Measurements from ENCODE around the gene FBXL16. TPM values are rescaled to one million over a fixed set of nuclear protein-coding genes. Genes with fewer than 3 reads are reported as not detected.

Gene FBXL16
- total RNA-seq, 1 donor = under 0.01 TPM

- peak; percentile 46 for TF ChIP-seq CTCF (IDR thresholded peaks at IDR 0.05; ENCODE audit: insufficient read depth, low read length)
- peak overlapping the region; percentile 76 for H3K4me3 ChIP-seq (ENCODE audit: low read depth, low read length)
- peak; percentile 13 for DNase-seq (ENCODE audit: low read depth)
These were observed 57.4 kb downstream of the FBXL16 start for GRCh38 chr16:648071-648780.

GRCh38 chr16:647173-647902 is 58.3 kb downstream of the FBXL16 start:
- no peak for TF ChIP-seq CTCF (IDR thresholded peaks at IDR 0.05; ENCODE audit: insufficient read depth, low read length)
- H3K4me3 ChIP-seq (ENCODE audit: low read depth, low read length) = no peak overlapping the region
- no peak for DNase-seq (ENCODE audit: low read depth)

- H3K4me3 ChIP-seq (ENCODE audit: low read depth, low read length) = no peak overlapping the region
- DNase-seq (ENCODE audit: low read depth) = no peak
- no peak for TF ChIP-seq CTCF (IDR thresholded peaks at IDR 0.05; ENCODE audit: insufficient read depth, low read length)
These were observed 58.9 kb downstream of the FBXL16 start for GRCh38 chr16:646679-647172.

DNA sequence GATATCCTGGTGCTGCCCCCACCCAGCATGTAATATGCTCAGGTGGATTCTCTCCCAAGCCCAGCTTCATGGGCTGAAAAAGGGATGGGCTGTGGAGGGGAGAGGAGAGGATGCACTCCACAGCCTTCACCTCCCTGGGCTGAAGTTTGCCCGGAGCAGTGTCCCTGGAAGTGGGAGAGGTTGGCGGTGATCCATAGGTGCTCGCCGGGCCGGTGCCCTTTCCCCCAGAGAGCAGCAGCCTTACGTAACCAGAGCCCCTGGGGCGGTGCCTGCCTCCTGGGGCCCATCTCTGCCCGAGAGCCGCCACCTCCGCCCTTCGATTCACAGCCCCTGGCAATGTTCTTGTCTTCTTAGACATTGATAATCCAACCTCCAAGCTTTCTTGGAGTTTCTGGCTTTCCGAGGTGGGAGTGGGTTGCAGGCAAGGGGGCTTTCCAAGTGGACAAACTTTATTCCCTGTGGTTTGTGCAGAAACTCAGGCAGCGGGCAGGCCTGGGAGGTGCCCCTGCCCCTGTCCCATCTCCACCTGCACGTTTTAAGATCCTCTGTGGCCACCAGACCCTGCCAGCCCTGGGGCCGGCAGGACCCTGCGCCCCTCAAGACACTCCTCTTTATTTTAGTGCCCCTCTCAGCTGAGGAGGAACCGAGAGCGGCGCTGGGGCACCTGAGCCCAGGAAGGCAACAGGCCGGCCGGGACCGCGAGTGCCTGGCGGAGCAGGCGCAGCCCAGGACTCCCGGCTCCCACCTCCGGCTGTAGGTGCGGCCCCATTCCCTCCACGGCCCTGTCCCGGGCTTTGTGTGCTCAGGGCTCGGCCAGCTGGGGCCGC is 59.5 kb downstream of the FBXL16 start:
- no peak for DNase-seq (ENCODE audit: low read depth)
- H3K4me3 ChIP-seq (ENCODE audit: low read depth, low read length) = no peak overlapping the region
- no peak for TF ChIP-seq CTCF (IDR thresholded peaks at IDR 0.05; ENCODE audit: insufficient read depth, low read length)

DNA sequence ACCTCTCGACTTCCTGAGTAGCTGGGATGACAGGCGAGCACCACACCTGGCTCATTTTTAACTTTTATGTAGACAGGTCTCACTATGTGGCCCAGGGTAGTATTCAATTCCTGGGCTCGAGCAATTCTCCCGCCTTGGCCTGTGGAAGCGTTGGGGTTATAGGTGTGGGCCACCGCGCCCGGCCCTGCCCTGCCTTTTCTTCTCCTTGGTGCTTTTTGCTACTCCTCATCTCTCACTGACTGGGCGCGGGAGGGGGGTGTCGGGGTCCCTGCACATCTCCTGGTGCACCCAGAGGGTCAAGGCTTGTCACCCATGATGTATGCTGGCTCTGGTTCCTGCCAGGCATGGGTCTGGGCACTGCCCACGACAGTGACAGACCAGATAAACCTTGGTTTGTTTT is 61.0 kb downstream of the FBXL16 start:
- DNase-seq (ENCODE audit: low read depth) = no peak
- H3K4me3 ChIP-seq (ENCODE audit: low read depth, low read length) = no peak overlapping the region
- TF ChIP-seq CTCF (IDR thresholded peaks at IDR 0.05; ENCODE audit: insufficient read depth, low read length) = no peak

- TF ChIP-seq CTCF (IDR thresholded peaks at IDR 0.05; ENCODE audit: insufficient read depth, low read length) = no peak
- no peak for DNase-seq (ENCODE audit: low read depth)
- peak overlapping the region; percentile 85 for H3K4me3 ChIP-seq (ENCODE audit: low read depth, low read length)
These were observed 62.6 kb downstream of the FBXL16 start for GRCh38 chr16:643050-643368.

Other genes with a start within 250 kb of the FBXL16 start
- gene CAPN15, start 178.1 kb downstream of the FBXL16 start, total RNA-seq (ENCODE audit: low replicate concordance) = 31.6 and 43.9 TPM in 2 replicates
- gene PRR35, start 145.4 kb downstream of the FBXL16 start, total RNA-seq (ENCODE audit: low replicate concordance) = not detected in 2 replicates
- gene NHLRC4, start 138.8 kb downstream of the FBXL16 start, total RNA-seq (ENCODE audit: low replicate concordance) = 2.0 and 2.5 TPM in 2 replicates
- gene PIGQ, start 135.8 kb downstream of the FBXL16 start, total RNA-seq (ENCODE audit: low replicate concordance) = 20.7 and 29.1 TPM in 2 replicates
- gene RAB40C, start 115.7 kb downstream of the FBXL16 start, total RNA-seq (ENCODE audit: low replicate concordance) = 12.0 and 14.6 TPM in 2 replicates
- 0.18 and 0.25 TPM in 2 replicates for gene WFIKKN1, start 74.8 kb downstream of the FBXL16 start, total RNA-seq (ENCODE audit: low replicate concordance)
- 85.0 and 86.0 TPM in 2 replicates for gene METTL26, start 69.5 kb downstream of the FBXL16 start, total RNA-seq (ENCODE audit: low replicate concordance)
- gene MCRIP2, start 64.0 kb downstream of the FBXL16 start, total RNA-seq (ENCODE audit: low replicate concordance) = 13.3 and 22.4 TPM in 2 replicates
- gene WDR90, start 56.4 kb downstream of the FBXL16 start, total RNA-seq (ENCODE audit: low replicate concordance) = 12.7 and 25.0 TPM in 2 replicates
- gene RHOT2, start 37.7 kb downstream of the FBXL16 start, total RNA-seq (ENCODE audit: low replicate concordance) = 24.4 and 34.5 TPM in 2 replicates
- 1.6 and 3.2 TPM in 2 replicates for gene RHBDL1, start 30.1 kb downstream of the FBXL16 start, total RNA-seq (ENCODE audit: low replicate concordance)
- gene STUB1, start 25.4 kb downstream of the FBXL16 start, total RNA-seq (ENCODE audit: low replicate concordance) = 88.9 and 112 TPM in 2 replicates
- gene JMJD8, start 21.5 kb downstream of the FBXL16 start, total RNA-seq (ENCODE audit: low replicate concordance) = 32.0 and 42.8 TPM in 2 replicates
- 8.1 and 8.3 TPM in 2 replicates for gene WDR24, start 15.4 kb downstream of the FBXL16 start, total RNA-seq (ENCODE audit: low replicate concordance)
- gene METRN, start 9.3 kb upstream of the FBXL16 start, total RNA-seq (ENCODE audit: low replicate concordance) = 30.7 and 38.8 TPM in 2 replicates
- 21.8 and 70.1 TPM in 2 replicates for gene ANTKMT, start 15.3 kb upstream of the FBXL16 start, total RNA-seq (ENCODE audit: low replicate concordance)
- 1.1 and 1.8 TPM in 2 replicates for gene CCDC78, start 20.6 kb upstream of the FBXL16 start, total RNA-seq (ENCODE audit: low replicate concordance)
- 10.6 and 21.1 TPM in 2 replicates for gene HAGHL, start 21.3 kb upstream of the FBXL16 start, total RNA-seq (ENCODE audit: low replicate concordance)
- 20.0 and 24.7 TPM in 2 replicates for gene CIAO3, start 35.2 kb upstream of the FBXL16 start, total RNA-seq (ENCODE audit: low replicate concordance)
- not detected in 2 replicates for gene MSLN, start 54.9 kb upstream of the FBXL16 start, total RNA-seq (ENCODE audit: low replicate concordance)
- 14.5 and 20.3 TPM in 2 replicates for gene RPUSD1, start 82.6 kb upstream of the FBXL16 start, total RNA-seq (ENCODE audit: low replicate concordance)
- gene CHTF18, start 82.8 kb upstream of the FBXL16 start, total RNA-seq (ENCODE audit: low replicate concordance) = 3.6 and 20.0 TPM in 2 replicates
- gene GNG13, start 94.9 kb upstream of the FBXL16 start, total RNA-seq (ENCODE audit: low replicate concordance) = not detected in 2 replicates

Measured in fibroblast of the aortic adventitia (primary cell).